Measurements from ENCODE around the gene ZGPAT. TPM values are rescaled to one million over a fixed set of nuclear protein-coding genes. Genes with fewer than 3 reads are reported as not detected.

ZGPAT gene
- total RNA-seq, 6 experiments from 2014 or later: 18.3 to 22.9 (median 19.6) TPM

- peaks cover 2% of the 10 kb centered on the region for H3K27me3 Mint-ChIP-seq (ENCODE audit: insufficient read depth)
- no peaks in the 10 kb centered on the region for H3K9me3 Mint-ChIP-seq
- no peak overlapping the region for H3K27ac Mint-ChIP-seq
- peaks cover 5% of the 10 kb centered on the region; the same call in 1 of the 2 replicates for H3K36me3 Mint-ChIP-seq (ENCODE audit: low read depth)
- H3K4me3 Mint-ChIP-seq: no peak overlapping the region
- no peaks in the 10 kb centered on the region for H3K4me1 Mint-ChIP-seq (ENCODE audit: low read depth)
- no peak for TF ChIP-seq CTCF (IDR thresholded peaks at IDR 0.05)
- no peak for DNase-seq
Observed at GRCh38 chr20:63734946-63735858, 27.4 kb downstream of the ZGPAT start.

GRCh38 chr20:63735859-63736718, 28.2 kb downstream of the ZGPAT start, which contains the start of gene LIME1:
Gene LIME1, plus strand, starts transcription at chr20:63736664. Its CDS starts 886 bp downstream, at chr20:63737550.
- no peak for DNase-seq
- peaks cover 2% of the 10 kb centered on the region for H3K27me3 Mint-ChIP-seq (ENCODE audit: insufficient read depth)
- peaks cover 5% of the 10 kb centered on the region; the same call in 1 of the 2 replicates for H3K36me3 Mint-ChIP-seq (ENCODE audit: low read depth)
- no peak for TF ChIP-seq CTCF (IDR thresholded peaks at IDR 0.05)
- H3K4me3 Mint-ChIP-seq: no peak within 1 kb of the TSS
- H3K9me3 Mint-ChIP-seq: no peaks in the 10 kb centered on the region
- H3K4me1 Mint-ChIP-seq (ENCODE audit: low read depth): no peaks in the 10 kb centered on the region
- no peak within 1 kb of the TSS for H3K27ac Mint-ChIP-seq

- H3K4me1 Mint-ChIP-seq (ENCODE audit: low read depth): no peaks in the 10 kb centered on the region
- no peak for TF ChIP-seq CTCF (IDR thresholded peaks at IDR 0.05)
Observed at GRCh38 chr20:63736893-63737694, 29.3 kb downstream of the ZGPAT start.

GRCh38 chr20:63737695-63737944, 29.8 kb downstream of the ZGPAT start:
- Mint-ChIP-seq H3K4me1 (ENCODE audit: low read depth) (no peaks in the 10 kb centered on the region), H3K4me3 (no peak overlapping the region), H3K36me3 (ENCODE audit: low read depth) (peaks cover 5% of the 10 kb centered on the region; the same call in 1 of the 2 replicates), H3K9me3 (no peaks in the 10 kb centered on the region), H3K27me3 (ENCODE audit: insufficient read depth) (peaks cover 2% of the 10 kb centered on the region), H3K27ac (no peak overlapping the region)
- DNase-seq: no peak
- no peak for TF ChIP-seq CTCF (IDR thresholded peaks at IDR 0.05)

More at GRCh38 chr20:63736893-63737694, 29.3 kb downstream of the ZGPAT start:
- Mint-ChIP-seq H3K4me3 (no peak overlapping the region), H3K27me3 (ENCODE audit: insufficient read depth) (peaks cover 2% of the 10 kb centered on the region), H3K9me3 (no peaks in the 10 kb centered on the region), H3K36me3 (ENCODE audit: low read depth) (peaks cover 5% of the 10 kb centered on the region; the same call in 1 of the 2 replicates), H3K27ac (no peak overlapping the region)
- no peak for DNase-seq

Measured in HFFc6 (cell line).